OCI-LY7 (cell line): ENCODE measurements around the gene FANCC. TPM values are rescaled to one million over a fixed set of nuclear protein-coding genes. Genes with fewer than 3 reads are reported as not detected.

Experiments used
- BruUV-seq: library from RNA; stranded (reverse); fragments of 400-500 nt; replicated peaks from 2 replicates; lab custom pipeline; 2021; lab: Mats Ljungman, UMichigan
- CTCF ChIA-PET: fragments of 300-600 bp; sonication (Branson Sonifier 250); formaldehyde crosslinking; loops from one replicate; lab custom pipeline; 2022; ENCODE audit warnings: antibody characterized with exemption; ENCODE audit not compliant: unreplicated experiment; lab: Charles Lee
- POLR2A ChIA-PET: fragments of 300-600 bp; sonication (Branson Sonifier 250); formaldehyde crosslinking; loops from one replicate; lab custom pipeline; 2022; ENCODE audit warnings: antibody characterized with exemption; lab: Charles Lee
- DNase-seq: peaks from one replicate; pipeline ENCODE4 v3.0.0-alpha.2; 2015; ENCODE audit warnings: low spot score
- H2AFZ ChIP-seq: fragments of 200-600 bp; sonication (generic), shearing (Covaris generic); 2 replicates; pipeline ENCODE4 v1.6.1; 2014; ENCODE audit warnings: mild to moderate bottlenecking, antibody characterized with exemption, low read length, moderate library complexity
- H3K27ac ChIP-seq: fragments of 200-600 bp; sonication (generic); 2 replicates; pipeline ENCODE4 v1.5.1; 2014; ENCODE audit warnings: mixed run types, low read depth, mild to moderate bottlenecking, moderate library complexity, low read length, inconsistent platforms; ENCODE audit not compliant: poor library complexity, severe bottlenecking
- H3K36me3 ChIP-seq: fragments of 200-600 bp; sonication (generic); 2 replicates; pipeline ENCODE4 v1.6.1; 2014; ENCODE audit warnings: mild to moderate bottlenecking, antibody characterized with exemption, low read length, moderate library complexity, mixed read lengths; ENCODE audit not compliant: insufficient read depth
- H3K4me1 ChIP-seq: fragments of 200-600 bp; sonication (generic); 2 replicates; pipeline ENCODE4 v1.5.1; 2014; ENCODE audit warnings: mild to moderate bottlenecking, low read length; ENCODE audit not compliant: insufficient read depth, poor library complexity, severe bottlenecking
- H3K4me2 ChIP-seq: fragments of 200-600 bp; sonication (generic); 2 replicates; pipeline ENCODE4 v1.6.1; 2014; ENCODE audit warnings: mild to moderate bottlenecking, low read length
- H3K4me3 ChIP-seq: fragments of 200-600 bp; sonication (generic); 2 replicates; pipeline ENCODE4 v1.5.1; 2014; ENCODE audit warnings: mild to moderate bottlenecking, low read depth, low read length; ENCODE audit not compliant: poor library complexity, severe bottlenecking
- H3K79me2 ChIP-seq: fragments of 200-600 bp; sonication (generic); 2 replicates; pipeline ENCODE4 v1.6.1; 2016; ENCODE audit warnings: low read depth, mild to moderate bottlenecking, low read length, moderate library complexity, mixed read lengths; ENCODE audit not compliant: insufficient read depth
- H3K9me2 ChIP-seq: fragments of 200-600 bp; sonication (generic); 2 replicates; pipeline ENCODE4 v1.6.1; 2016; ENCODE audit warnings: mild to moderate bottlenecking, low read length, mixed read lengths; ENCODE audit not compliant: insufficient read depth
- H3K9me3 ChIP-seq: fragments of 200-600 bp; sonication (generic); 2 replicates; pipeline ENCODE4 v1.6.1; 2014; ENCODE audit warnings: mild to moderate bottlenecking, mixed run types, low read length, mixed read lengths
- H4K20me1 ChIP-seq: fragments of 200-600 bp; sonication (generic); 2 replicates; pipeline ENCODE4 v1.6.1; 2014; ENCODE audit warnings: mild to moderate bottlenecking, antibody characterized with exemption, low read length, moderate library complexity, mixed read lengths; ENCODE audit not compliant: insufficient read depth
- CTCF ChIP-seq: fragments of 200-600 bp; sonication (generic); conservative IDR thresholded peaks from 2 replicates; pipeline ENCODE4 v1.5.1; 2014; ENCODE audit warnings: mild to moderate bottlenecking, antibody characterized with exemption, low read length, moderate library complexity, mixed read lengths
- EZH2phosphoT487 ChIP-seq: fragments of 200-600 bp; sonication (generic); IDR thresholded peaks from 2 replicates; pipeline ENCODE4 v1.6.1; 2018; ENCODE audit warnings: low read depth, borderline replicate concordance, mild to moderate bottlenecking, mixed run types, antibody characterized with exemption, low read length, moderate library complexity, mixed read lengths
- intact Hi-C: fragments of 100-400 bp; cut with micrococcal nuclease; formaldehyde crosslinking; loops from one replicate; pipeline ENCODE4 v1.10.0; 2022; ENCODE audit not compliant: unreplicated experiment
- total RNA-seq, 2 experiments: library from RNA; depleted of rRNA in 1 of 2; stranded (reverse); fragments of >200 nt in 1 of 2; shearing (Covaris generic) in 1 of 2; gene quantifications; 2 replicates each; pipeline ENCODE4 v1.2.3, GENCODE V29; 2014 to 2022

FANCC gene
- total RNA-seq, 2 experiments from 2014 or later = 13.9 to 28.7 TPM

DNA sequence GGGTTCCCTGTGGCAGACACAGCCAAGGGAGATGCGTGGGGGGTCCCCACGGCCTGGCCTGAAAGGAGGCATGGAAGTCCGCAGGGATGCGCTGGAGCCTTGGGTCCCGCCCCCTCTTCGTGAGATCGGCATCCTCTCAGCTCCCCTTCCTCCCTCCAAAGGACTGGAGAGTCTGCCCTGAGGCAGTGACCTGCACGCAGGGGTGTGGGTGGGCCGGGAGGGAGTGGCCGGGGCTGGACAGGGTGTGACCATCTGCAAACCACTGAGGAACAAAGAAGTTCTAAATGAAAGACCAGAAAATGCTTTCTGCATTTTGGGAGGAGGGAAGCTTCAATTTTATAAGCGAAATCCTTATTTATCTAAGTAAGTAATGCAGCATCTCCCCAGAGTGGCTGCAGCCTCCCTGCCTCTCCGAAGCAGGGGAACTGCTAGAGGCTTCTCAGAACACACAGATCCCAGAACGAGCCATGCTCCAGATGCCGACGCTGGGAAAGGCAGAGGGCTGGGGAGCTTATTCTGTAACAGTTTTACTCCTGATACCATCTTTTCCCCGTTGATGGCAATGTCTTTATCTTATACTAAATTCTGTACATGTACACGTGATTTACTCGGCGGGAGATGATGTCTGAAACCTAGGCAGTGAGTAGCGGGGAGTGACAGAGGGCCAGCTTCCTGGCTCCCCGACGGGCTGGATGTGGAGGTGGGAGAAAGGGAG, 221.7 kb downstream of the FANCC start:
- H3K27ac ChIP-seq = no peak overlapping the region
- H3K4me3 ChIP-seq = no peak overlapping the region
- DNase-seq = no peak
- H2AFZ ChIP-seq = no peak overlapping the region
- TF ChIP-seq EZH2phosphoT487 (no peak), CTCF (no peak)
- no peaks in the 10 kb centered on the region for H4K20me1 ChIP-seq
- ChIA-PET CTCF (no interaction called here), POLR2A (no interaction called here)
- intact Hi-C loops = no loop called here
- no TSS peak for BruUV-seq
- no peaks in the 10 kb centered on the region for H3K36me3 ChIP-seq
- no peaks in the 10 kb centered on the region for H3K9me3 ChIP-seq
- no peak overlapping the region for H3K4me2 ChIP-seq
- no peaks in the 10 kb centered on the region for H3K4me1 ChIP-seq
- no peaks in the 10 kb centered on the region for H3K9me2 ChIP-seq
- H3K79me2 ChIP-seq = no peaks in the 10 kb centered on the region

DNA sequence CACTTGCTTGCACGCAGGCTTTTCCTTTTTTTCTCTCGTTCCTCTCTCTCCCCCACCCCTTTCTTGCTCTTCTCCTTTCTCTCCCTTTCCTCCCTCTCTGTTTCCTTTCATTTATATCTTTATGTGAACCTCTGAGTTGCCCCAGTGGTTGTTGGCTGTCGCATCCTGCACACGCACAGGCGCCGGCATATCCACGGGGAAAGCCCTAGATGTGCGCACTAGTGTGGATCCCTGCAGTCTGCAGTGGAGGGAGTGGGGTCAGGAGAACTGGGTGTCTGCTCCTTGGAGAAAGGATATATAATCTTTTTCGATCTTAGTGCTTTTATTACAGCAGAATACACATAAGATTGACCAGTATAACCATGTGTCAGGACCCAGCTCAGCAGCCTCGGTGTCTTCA, 223.5 kb downstream of the FANCC start:
- Histone ChIP-seq H3K4me1 (no peaks in the 10 kb centered on the region), H3K27ac (no peak overlapping the region), H3K79me2 (no peaks in the 10 kb centered on the region), H3K36me3 (no peaks in the 10 kb centered on the region), H2AFZ (no peak overlapping the region), H3K4me2 (no peak overlapping the region), H3K4me3 (no peak overlapping the region), H4K20me1 (no peaks in the 10 kb centered on the region), H3K9me2 (no peaks in the 10 kb centered on the region), H3K9me3 (no peaks in the 10 kb centered on the region)
- ChIA-PET CTCF (no interaction called here), POLR2A (no interaction called here)
- TF ChIP-seq EZH2phosphoT487 (no peak), CTCF (no peak)
- intact Hi-C loops = no loop called here
- DNase-seq = no peak
- BruUV-seq = no TSS peak

DNA sequence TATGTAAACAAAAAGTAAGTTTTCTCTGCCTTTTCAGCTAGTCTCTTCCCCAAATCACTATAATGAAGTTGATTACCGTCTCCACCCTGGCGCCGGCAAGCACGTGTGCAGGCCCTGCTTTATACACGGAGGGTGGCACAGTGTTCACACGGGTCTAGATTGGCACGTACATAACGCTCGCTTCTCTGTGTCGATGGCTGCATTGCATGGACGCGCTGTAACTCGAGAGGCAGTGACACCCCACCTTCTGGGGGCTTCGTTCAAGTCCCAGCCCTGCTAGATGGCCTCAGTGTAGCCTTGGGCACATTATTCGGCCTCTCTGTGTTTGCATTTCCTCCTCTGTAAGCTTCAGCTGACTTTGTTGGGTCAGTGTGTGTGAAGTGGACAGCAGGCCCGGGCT, 223.9 kb downstream of the FANCC start:
- no peak overlapping the region for H3K4me2 ChIP-seq
- no TSS peak for BruUV-seq
- H4K20me1 ChIP-seq = no peaks in the 10 kb centered on the region
- ChIA-PET POLR2A (no interaction called here), CTCF (no interaction called here)
- intact Hi-C loops = no loop called here
- H3K79me2 ChIP-seq = no peaks in the 10 kb centered on the region
- no peaks in the 10 kb centered on the region for H3K9me3 ChIP-seq
- no peaks in the 10 kb centered on the region for H3K9me2 ChIP-seq
- H2AFZ ChIP-seq = no peak overlapping the region
- TF ChIP-seq CTCF (no peak), EZH2phosphoT487 (no peak)
- H3K27ac ChIP-seq = no peak overlapping the region
- no peaks in the 10 kb centered on the region for H3K36me3 ChIP-seq
- no peak overlapping the region for H3K4me3 ChIP-seq
- DNase-seq = no peak
- H3K4me1 ChIP-seq = no peaks in the 10 kb centered on the region
